ENCODE results near the gene BOLA1.

BOLA1 gene

DNA sequence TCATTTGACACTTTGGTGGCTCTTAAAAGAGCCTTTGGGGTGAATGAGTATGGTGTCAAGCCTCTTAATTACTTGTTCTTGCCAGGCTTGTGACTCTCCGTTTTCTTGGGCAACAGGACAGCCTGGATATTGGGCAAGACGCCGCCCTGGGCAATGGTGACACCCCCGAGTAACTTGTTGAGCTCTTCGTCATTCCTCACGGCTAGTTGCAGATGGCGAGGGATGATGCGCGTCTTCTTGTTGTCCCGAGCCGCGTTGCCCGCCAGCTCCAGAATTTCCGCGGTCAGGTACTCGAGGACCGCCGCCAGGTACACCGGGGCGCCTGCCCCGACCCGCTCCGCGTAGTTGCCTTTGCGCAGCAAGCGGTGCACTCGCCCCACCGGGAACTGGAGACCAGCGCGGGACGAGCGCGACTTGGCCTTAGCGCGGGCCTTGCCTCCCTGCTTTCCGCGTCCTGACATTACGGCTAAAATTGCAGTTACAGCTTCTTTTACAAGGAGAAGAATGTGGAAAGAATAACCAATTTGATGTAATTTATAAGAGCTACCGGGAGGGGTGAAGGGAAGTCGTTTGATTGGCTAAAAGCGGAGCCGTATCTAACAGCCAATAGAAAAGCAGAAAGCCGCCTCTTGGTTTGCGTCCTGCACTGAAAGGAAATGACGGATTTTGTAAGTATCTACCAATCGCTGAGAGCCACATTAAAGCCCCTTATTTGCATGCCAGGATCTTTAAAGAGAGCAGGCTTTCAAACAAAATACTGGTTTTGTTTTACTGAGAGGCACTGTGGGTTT is 11.7 kb upstream of the BOLA1 start:
- DNase-seq: peak; percentile 97

DNA sequence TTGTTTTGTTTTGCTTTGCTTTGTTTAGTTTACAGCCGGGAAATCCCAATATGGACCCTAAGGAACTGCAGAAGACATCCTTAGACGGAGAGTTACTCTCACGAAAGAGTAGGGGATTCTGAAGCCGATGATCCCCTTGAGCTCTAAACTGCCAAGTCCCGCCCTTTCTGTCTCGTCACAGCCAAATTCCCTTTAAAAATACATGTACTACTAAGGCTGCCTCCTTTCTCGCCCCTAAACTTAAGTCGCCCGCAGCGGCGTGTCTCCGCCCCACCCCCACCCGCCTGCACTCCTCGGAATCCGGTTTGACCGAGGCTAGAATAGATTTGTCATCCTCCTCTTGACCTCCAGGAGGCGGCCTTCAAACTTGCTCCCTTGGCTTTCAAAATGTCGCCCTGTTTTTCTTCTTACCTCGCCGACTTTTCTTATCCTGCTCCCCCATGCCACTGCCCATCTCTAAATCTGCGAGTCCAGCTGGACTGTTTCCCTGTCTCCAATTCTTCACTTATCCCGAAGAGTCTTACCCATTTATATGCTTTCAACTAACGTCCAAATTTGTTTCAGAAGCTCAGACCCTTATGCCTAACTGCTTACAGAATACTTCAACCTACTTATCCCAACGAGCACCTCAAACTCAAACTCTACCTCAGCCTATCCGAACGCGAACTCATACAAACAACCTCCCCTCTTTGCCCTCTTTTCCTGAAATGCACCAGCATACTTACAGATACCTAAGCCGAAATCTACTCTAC is 10.9 kb upstream of the BOLA1 start:
- peak; percentile 88 for DNase-seq

DNA sequence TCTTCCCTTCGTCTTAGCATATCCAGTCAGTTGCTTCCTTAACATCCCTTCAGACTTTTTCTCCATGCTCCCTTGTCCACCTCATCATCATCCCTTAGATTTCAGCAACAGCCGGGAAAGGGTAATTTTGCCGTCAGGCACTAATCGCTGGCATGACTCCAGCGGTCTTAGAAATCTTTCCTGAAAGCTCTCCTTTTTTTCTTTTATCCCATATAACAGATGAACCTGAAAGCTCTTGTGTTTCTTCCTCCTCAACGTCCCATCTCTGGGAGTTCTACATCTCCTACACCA is 10.4 kb upstream of the BOLA1 start:
- DNase-seq: no peak

DNA sequence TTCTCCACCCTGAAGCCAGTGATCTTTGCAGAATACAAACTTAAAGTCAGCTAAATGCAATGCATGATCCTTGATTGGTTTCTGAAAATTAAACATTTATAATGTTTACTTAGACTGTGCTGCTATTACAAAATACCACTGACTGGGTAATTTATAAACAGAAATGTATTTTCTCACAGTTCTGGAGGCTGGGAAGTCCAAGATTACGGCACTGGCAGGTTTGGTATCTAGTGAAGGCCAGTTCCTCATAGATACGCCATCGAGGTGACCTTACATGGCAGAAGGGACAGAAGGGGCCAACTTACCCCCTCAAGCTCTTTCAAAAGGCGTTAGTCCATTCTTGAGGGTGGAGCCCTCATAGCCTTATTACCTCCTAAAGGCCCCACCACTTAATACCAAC is 2.8 kb upstream of the BOLA1 start:
- no peak for DNase-seq

DNA sequence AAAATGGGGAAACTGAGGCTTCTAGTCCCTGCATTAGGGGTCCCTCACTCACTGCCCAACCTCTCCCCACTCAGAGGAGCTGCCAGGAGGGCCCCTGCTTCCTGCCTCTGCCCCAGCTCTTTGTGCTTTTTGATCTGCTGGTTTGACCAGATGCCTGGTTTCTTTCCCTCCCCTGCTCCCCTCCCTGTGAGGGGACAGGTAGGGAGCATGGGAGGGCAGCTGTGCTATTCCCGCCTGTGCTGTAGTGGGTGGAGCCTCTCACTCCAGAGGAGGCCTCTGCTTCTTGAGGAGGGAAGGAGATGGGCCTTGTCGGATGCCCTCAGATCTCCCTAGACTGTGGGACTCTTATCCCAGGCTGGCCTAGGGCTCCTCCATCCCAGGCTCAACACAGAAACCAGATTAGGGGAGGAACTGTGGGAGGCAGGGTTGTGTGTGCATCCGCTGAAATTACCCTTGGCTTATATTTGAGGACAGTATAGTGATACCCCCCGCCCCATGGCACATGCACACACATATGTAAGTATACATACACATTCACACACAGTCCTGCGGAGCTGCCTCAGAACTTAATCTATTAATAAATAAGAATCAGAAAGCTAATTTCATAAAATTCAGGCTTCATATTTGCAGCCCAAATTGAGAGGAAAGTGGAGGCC is 4.6 kb downstream of the BOLA1 start:
- no peak for DNase-seq

DNA sequence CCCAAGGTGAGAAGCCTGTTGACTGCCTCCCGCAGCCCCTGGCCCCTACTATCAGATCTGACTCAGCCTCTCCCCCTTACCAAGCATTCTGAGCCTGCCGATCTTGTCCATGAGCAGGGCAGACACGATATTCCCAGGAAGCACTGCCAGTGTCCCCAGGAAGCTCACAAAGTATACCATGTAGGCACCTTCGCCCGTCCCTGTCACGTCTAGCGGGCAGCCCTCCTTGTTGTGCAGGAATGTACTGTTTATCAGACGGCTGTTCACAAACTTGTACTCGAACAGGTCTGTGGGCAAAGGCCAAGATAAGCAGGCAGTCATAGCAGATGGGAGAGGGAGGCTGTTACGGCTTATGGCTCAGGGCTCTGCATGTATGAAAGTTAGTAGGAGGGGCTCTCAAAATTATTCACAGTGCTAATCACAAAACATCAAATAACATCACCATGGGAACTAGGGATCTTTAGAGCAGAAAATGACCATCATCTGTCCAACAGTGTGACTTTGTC is 7.3 kb downstream of the BOLA1 start:
- DNase-seq: no peak

DNA sequence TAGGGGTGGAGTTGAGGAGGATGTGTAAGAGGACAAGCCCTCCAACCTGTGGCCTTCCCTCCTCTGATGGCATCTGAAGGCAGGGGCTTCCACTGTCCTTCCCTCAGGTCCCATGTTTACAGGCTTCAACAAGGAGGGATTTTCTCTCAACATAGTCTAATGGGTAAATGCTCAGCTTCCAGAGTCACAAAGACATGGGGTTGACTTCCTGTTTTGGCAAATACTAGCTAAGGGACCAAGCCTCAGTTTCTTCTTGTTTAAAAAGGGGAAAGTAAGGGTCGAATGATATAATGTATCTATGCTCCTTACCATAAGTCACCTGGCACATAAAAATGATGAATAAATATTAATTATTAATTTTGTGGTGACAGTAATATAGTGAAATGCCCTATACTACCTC is 15.2 kb downstream of the BOLA1 start:
- DNase-seq: no peak

DNA sequence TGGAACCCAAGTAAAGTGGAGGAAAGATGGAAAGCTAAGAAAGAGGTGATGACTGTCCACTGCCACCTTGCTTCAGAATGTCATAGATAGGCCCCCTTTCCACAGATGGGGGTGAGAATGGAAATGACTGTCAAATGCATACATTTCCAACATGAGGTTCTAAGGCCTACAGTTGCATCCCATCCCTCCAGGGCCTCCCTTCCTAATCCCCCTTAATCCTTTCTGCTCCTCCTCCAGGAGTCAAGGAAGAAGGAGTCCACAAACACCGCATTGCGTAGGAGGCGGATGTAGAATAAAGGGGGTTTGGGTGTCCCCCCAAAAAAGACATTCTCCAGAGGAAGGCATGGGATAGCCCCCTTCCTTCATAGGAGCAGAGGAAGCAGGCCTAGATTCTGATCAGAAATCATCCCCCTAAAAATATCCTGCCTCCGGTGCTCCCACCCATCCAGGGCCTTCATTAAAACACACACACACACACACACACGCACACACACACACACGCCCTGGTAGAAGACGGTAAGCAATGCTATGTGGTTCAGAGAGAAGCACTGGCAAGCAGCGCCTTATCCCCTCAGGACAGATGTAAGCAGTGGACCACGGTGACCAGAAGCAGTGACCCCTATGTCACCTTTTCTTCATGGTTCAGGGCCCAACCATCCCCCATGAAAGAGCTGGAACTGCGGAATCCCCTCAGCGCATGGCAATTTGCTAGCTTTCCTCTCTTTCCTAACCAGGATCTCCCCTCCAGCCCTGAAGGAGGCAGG is 16.2 kb downstream of the BOLA1 start:
- no peak for DNase-seq

DNA sequence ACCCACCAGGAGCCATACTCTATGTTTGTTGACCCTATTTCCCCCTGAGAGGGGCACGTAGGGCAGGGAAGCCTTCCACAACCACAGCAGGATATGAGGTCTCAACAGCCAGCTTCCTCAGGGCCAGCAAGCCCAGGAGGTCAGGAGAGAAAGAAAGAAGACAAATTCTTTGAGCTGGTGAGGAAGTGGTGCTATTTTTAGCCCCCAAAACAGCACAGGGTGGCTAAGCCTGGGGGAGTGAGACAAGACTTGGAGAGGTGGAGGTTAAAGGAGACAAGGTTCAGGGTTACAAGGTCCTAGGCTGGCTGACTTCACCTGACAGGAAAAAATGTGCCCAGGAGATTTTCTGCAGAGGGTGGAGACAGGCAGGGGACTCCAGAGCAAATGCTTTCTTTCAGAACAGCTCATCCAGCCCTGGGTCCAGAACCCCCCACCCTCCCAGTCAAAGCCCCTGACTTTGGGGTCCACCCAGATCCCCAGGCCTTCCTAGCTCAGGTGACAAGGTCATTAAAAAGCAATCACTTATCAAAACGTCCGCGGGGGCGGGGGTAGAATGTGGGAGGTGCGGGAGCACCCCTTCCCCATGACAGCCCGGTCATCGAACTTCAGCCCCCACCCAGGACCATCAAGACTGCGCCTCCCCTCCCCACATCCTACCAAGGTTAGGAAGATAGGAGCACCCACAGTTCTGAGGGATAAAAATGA is 17.0 kb downstream of the BOLA1 start:
- no peak for DNase-seq

DNA sequence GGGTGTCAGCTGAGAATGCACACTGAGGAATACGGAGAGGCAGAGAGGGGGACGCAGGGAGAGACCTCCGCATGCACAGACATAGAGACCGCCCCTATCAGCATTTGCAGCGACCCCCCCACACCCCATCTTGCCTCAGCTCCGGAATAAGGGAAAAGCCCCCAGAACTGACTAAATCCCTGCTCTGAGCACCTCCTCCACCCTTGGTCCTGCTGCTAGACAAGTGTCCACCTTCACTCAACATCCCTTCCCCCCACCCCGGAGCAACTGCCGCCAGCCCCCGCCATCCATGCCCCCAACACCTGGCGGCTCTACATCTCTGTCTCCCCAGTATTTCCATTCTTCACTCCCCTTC is 17.5 kb downstream of the BOLA1 start:
- no peak for DNase-seq

DNA sequence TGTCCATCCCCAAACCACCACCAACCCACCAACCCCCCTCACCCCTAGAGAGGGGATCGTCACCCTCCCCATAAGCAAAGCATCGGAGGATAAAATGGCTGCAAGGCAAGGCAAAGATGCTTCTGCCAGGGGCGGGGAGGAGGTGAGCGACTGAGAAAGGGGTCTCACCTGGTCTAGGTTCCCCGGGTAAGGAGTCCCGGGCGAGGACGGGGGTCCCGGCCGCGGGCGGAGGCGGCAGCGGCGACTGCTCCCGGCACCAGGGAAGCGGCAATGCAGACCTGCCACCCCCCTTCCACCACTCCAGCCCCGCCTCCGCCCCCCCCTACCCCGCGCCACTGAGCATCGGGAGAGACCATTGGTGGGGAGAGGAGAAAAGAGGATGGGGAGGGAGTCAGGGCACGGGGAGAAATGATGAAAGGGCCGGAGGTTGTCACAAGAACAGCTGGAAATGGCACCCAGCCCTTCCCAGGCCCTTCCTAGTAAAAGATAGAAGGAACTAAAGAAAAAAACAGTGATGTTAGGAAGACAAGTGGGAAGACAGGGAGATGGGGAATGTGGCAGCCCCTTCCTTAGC is 18.3 kb downstream of the BOLA1 start, which contains the start of gene SV2A:
Gene SV2A, minus strand, starts transcription at position 274 of the 574 bp plus-strand sequence. CDS start 4,004 bp downstream, outside the sequence.
- DNase-seq: peak; percentile 61

DNA sequence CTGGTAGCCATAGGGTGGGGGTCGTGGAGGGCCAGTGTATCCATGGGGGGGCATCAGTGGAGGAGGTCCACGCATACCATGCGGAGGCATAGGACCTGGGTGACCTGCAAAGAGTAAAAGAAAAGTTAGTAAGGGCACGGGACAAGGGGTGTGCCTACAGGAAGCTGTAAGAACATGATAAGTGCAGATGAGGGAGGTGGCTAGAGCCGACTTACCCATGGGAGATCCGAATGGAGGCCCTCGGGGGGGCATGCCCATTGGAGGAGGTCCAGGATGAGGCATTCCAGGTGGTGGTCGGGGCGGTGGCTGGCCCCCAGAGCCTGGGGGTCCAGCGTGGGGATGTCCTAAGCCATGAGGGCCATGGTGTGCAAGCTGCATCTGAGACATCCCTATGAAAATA is 24.3 kb downstream of the BOLA1 start:
- no peak for DNase-seq

DNA sequence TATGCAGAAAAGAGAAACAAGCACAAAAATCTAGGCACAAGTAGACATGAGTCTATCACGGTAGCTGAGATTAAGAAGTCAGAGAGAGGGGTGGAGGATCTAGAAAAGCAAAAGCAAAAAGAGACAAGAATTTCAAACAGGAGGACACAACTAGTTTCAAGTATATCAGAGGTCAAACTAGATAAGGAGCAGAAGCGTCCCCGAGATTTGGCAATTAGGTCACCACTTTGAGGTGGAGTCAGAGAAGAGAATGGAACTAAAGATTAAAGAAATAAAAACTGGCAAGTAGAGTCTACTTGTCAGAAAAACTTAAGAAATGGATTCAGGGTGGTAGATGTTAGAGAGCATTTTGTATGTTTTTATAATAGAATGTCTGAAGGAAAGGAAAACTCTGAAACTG is 26.0 kb downstream of the BOLA1 start:
- no peak for DNase-seq

DNA sequence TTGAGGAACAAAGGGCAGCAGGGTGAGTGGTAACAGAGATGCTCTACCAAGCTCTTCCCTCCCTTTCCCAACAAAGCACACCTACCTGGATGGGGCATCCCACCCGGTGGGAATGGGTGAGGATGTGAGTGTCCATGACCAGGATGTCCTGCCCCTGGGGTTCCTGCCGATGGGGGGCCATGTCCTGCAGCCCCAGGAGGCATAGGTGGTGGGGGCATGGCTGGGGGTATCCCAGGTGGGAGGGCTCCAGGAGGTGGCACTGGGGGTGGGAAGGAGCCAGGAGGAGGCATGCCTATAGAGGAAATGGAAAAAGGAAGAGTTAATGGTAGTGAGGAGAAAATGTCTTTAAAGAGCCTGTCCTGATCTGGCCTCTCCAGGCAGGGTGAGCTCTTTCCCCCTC is 26.4 kb downstream of the BOLA1 start:
- no peak for DNase-seq

DNA sequence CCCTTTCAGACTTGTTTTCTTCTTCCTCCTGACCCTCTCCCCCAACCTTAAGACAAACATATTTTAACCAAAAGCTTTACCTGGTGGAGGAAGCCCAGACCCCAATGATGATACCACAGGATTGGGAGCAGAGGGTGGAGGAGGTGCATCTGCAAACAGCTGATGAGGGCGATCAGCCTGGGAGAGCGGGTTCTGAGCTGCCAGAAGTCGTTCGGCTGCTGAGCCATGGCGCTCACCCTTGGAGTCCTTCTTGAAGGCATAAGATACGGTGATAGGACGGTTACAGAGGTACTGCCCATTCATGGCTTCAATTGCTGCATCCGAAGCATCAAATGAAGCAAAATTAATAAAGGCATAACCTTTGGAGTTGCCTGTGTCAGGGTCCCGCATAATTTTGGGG is 26.9 kb downstream of the BOLA1 start:
- DNase-seq: no peak

DNA sequence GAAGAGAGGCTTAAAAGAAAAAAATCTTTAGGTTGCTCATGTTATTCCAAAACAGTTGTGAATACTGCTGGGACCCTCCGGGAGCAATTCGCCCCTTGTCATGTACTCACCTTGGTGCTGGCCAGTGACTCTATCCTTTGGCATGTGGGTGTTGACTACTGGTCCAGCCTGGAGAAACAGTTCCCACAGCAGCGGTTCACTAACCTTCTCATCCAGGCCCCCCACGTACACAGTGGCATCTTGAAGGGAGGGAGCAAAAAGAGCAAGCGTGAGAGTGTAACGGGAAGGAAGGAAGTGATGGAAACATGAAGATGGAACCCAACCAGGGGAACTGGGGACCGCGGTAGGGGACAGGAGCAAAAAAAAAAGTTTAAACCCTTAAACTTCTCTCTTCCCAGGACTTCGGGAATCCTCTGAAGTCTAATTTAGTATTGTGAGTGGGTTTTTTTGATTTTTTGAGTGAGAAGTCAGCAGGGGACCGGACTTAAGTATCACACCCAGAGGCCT is 27.7 kb downstream of the BOLA1 start:
- no peak for DNase-seq

DNA sequence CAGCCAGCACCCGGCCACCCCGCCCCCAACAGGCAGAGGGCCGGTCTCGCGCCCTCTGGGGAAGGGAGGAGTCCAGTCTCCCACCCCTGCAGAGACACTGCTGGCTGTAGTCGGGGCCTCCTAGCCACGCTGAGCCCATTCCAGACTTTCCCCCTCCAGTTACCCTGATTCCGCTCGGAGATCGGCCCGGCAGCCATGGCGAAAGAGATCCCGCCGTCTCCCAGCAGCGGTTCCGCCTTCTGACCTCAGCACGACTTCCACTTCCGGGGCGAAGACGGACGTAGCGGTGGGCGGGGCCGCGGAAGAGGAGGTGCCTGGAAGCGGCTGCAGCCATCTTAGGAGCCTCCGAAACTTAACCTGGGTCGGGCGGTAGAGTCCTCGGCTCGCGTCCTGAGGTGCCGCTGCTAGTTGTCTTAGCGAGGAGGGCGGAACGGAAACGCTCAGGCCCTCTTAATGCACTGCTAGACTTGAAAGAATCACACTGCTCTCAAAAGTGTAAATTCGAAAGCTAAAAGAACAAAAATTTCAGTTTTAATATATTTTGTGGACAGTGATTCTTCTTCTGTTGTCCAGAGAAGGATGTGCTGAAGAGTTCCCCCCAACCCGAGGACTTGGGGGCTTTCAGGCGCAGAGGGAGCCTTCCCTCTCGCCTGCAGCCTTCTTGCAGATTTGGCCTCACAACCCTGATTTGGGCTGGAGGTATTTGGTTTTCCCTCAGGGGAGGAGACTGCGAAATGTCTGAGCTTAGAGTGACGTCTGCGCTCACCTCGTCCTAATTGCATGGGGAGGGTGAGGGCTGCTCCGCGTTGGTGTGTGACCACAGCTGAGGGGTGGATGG is 28.4 kb downstream of the BOLA1 start, which contains the start of gene SF3B4:
Gene SF3B4, minus strand, starts transcription at position 241 of the 838 bp plus-strand sequence. Its CDS starts 44 bp downstream, at position 197.
- peak; percentile 86 for DNase-seq

DNA sequence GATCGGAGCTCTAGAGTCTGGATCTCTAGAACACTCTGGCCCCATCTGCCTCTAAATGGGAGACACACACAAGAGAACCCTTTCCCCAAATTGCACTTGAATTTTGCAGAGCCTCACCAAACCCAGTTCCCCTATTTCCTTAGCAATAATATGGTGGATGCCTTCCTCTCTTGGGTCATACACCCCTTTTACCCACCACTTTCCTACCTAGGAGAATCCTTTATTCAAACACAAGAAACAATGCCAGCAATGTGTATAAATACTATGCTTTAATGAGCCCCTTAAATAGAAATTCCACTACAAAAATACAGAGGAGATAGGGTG is 29.0 kb downstream of the BOLA1 start:
- DNase-seq: no peak

DNA sequence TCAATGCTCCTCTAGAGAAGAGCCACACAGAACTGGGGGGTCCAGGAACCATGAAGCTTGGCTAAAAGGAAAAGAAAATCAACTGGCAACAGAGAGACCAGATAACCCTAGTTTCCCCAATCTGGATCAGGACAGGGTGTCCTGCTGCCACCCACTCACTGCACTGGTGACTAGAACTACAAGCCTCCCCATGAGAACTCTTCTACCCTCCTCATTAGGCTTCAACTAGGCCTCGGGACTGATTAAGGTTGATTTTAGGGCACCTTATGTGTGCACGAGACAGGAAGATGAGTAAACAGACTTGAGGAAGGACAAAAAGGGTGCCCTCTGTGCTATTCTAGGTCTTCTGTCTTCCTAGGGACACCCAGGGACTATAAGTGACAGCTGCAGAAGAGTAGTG is 30.5 kb downstream of the BOLA1 start:
- no peak for DNase-seq

DNA sequence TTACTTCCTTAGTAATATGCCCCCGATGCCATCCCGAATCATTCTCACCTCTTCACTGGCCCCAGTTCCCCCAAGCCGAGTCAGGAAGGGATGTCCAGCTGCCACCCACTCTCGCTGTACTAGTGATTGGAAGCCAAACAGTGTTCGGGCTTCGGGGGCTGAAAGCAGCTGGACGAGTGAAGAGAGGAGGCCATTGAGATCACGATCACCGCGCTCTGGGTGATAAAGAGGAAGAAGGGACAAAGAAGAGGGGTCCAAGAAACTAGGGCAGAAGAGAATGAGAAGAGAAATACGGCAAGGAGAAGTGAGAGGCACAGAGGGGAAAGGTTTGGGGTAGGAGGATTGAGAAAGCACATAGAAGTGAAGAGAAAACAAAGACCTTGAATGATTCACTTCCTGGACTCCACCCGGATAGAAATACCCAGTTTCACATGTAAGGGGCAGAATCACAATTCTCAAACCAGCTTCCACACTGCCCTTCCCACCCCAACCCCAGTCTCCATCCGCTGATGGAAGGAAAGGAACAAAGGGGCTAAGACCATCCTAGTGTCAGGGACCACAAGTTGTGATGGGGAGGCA is 31.9 kb downstream of the BOLA1 start:
- no peak for DNase-seq

DNA sequence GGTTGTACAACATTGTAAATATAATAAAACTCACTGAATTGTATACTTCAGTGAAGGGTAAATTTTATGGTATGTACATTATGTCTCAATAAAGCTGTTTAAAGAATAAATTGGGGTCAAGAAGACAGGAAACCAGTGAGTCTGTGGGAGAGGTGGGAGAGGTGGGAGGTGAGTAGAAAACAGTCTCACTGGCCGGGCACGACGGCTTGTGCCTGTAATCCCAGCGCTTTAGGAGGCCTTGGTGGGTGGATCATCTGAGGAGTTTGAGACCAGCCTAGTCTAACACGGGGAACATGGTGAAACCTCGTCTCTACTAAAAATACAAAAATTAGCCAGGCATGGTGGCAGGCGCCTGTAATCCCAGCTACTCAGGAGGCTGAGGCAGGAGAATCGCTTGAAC is 33.1 kb downstream of the BOLA1 start:
- DNase-seq: no peak

Measured in DMS79 (cell line).